ENCODE measurements around the gene TMEM50B.

TMEM50B gene

DNA sequence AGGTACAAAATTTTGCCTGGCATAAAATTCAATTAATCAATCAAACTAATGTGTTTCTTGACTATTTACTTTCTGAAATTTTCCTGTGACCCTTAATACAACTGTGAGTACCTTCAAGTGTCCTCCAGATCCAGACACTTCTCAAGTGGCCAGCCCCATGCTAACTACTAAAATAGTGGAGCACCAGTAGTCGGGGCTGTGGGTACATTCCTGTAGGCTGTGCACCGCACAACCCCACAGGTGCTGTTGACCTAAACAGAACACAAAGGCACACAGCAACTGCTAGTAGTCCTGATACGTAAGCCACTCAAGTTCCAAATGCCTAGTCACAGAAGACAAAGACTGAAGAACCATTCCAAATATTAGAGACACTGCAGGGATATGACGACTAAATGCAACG lies 36.6 kb downstream of the TMEM50B start:
- no peaks in the 10 kb centered on the region for H3K27me3 ChIP-seq (replicated peaks)
- peaks cover 7% of the 10 kb centered on the region for H3K36me3 ChIP-seq (replicated peaks)
- in situ Hi-C loops (cut with HindIII; ENCODE audit: low pct_ligation_motif_present, low sequenced_read_pairs): no loop called here
- H3K27ac ChIP-seq: no peak overlapping the region
- TF ChIP-seq, protein P1, sequence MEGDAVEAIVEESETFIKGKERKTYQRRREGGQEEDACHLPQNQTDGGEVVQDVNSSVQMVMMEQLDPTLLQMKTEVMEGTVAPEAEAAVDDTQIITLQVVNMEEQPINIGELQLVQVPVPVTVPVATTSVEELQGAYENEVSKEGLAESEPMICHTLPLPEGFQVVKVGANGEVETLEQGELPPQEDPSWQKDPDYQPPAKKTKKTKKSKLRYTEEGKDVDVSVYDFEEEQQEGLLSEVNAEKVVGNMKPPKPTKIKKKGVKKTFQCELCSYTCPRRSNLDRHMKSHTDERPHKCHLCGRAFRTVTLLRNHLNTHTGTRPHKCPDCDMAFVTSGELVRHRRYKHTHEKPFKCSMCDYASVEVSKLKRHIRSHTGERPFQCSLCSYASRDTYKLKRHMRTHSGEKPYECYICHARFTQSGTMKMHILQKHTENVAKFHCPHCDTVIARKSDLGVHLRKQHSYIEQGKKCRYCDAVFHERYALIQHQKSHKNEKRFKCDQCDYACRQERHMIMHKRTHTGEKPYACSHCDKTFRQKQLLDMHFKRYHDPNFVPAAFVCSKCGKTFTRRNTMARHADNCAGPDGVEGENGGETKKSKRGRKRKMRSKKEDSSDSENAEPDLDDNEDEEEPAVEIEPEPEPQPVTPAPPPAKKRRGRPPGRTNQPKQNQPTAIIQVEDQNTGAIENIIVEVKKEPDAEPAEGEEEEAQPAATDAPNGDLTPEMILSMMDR (IDR thresholded peaks at IDR 0.05; ENCODE audit: low read depth, low read length, missing control alignments): no peak
- H3K4me3 ChIP-seq (ENCODE audit: low read depth, low read length): no peak overlapping the region
- no peak for DNase-seq

DNA sequence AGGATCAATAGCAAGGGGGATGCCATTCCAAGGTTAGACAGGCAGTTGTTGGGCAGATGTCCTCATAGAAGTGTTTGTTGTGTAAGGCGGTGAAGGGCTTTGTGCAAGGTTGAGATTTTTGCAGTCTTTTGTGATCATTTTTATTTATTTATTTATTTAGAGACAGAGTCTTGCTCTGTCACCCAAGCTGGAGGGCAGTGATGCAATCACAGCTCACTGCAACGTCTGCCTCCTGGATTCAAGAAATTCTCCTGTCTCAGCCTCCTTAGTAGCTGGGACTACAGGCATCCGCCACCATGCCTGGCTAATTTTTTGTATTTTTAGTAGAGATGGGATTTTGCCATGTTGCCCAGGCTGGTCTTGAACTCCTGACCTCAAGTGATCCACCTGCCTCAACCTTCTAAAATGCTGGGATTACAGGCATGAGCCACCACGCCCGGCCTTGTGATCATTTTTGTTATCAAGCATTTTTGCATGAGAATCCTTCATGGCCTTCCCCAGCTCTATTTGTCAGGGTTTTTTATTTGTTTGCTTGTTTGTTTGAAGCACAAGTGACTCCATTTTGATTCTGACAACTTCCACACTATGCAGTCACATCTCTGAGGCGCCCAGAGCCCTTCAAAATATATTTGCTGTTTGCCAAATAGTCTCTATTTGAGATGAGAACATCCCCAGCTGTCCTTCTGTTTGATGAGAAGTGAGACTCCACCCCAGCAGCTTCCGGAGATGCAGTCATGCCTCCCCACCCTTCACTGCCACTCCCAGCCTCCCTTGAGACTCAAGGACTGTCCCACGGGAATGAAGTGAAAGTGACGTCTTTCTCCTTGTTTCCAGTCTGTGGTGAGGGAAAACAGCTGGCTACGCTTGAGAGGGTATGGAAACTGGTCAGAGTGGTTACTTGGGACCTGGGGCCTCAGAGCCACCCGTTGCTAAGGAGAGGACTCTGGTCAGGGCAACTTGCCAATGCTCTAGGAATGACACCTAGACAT lies 38.0 kb downstream of the TMEM50B start:
- Histone ChIP-seq H3K4me3 (ENCODE audit: low read depth, low read length) (no peak overlapping the region), H3K27ac (peak overlapping the region; percentile 64), H3K27me3 (replicated peaks) (no peaks in the 10 kb centered on the region), H3K36me3 (replicated peaks) (peaks cover 19% of the 10 kb centered on the region)
- in situ Hi-C loops (cut with HindIII; ENCODE audit: low pct_ligation_motif_present, low sequenced_read_pairs): no loop called here
- DNase-seq: peak; percentile 90
- TF ChIP-seq, protein P1 (IDR thresholded peaks at IDR 0.05; ENCODE audit: low read depth, low read length, missing control alignments): no peak

- no peak for DNase-seq
- H3K27me3 ChIP-seq (replicated peaks): no peaks in the 10 kb centered on the region
- in situ Hi-C loops (cut with HindIII; ENCODE audit: low pct_ligation_motif_present, low sequenced_read_pairs): no loop called here
- no peak overlapping the region for H3K27ac ChIP-seq
- TF ChIP-seq, protein P1 (IDR thresholded peaks at IDR 0.05; ENCODE audit: low read depth, low read length, missing control alignments): no peak
- H3K4me3 ChIP-seq (ENCODE audit: low read depth, low read length): no peak overlapping the region
- peaks cover 58% of the 10 kb centered on the region for H3K36me3 ChIP-seq (replicated peaks)
These were observed 42.6 kb downstream of the TMEM50B start for GRCh38 chr21:33437140-33437539.

DNA sequence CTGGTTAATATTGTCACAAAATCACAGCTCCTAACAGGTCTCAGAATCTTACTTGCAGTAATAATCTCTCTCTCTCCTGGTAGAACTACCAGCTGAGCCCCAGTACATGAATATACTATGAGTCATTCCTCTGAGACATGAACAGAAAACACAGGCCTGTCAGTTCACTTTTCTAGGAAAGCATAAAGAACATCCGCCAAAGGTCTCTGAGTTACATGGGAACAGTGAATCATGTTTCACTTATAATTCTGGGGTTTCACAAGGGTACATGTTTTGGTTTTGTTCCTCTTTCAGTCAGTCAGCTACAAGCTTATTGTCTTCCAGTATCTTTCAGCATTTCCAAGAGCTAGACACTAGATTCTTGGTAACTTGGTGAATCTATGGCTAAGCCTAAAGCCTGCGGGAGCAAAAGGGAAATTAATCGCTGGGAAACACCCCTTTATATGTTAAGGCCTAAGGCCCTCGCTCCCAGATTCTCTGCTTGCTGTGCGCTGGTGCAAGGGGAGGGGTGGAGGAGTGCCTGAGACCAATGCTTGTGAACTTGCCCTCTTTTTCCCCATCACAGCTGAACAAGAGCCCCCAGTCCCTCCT lies 44.9 kb downstream of the TMEM50B start:
- DNase-seq: peak; percentile 89
- Histone ChIP-seq H3K4me3 (ENCODE audit: low read depth, low read length) (no peak overlapping the region), H3K27ac (peak overlapping the region; percentile 81), H3K36me3 (replicated peaks) (peaks cover 78% of the 10 kb centered on the region), H3K27me3 (replicated peaks) (no peaks in the 10 kb centered on the region)
- TF ChIP-seq, protein P1 (IDR thresholded peaks at IDR 0.05; ENCODE audit: low read depth, low read length, missing control alignments): no peak
- in situ Hi-C loops (cut with HindIII; ENCODE audit: low pct_ligation_motif_present, low sequenced_read_pairs): no loop called here

DNA sequence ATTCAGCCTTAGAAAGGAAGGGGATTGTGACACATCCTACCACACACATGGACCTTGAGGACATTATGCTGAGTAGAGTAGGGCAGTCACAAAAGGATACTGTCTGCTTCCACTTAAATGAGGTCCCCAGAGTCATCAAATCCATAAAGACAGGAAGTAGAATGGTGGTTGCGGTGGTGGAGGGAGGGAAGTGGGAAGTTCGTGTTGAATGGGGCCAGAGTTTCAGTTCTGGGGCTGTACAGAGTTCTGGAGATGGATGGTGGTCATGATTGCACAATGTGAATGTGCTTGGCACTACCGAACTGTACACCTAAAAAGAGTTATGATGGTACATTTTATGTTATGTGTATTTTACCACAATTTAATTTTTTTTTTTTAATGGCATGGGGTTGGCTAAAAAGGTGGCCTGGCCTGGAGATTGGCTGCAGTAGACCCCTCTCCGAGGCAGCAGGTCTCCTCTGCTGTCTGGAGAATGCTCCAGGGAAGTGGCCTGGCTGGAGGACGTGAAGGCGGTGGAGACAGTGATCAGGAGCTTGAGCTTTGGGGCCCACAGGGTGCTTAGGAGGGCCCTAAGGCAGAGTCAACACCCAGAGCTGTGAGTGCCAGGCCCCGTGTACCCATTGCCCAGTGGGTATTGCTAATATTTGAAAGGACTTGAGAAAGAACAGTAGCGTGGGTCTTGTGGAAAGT lies 46.2 kb downstream of the TMEM50B start:
- Histone ChIP-seq H3K27me3 (replicated peaks) (no peaks in the 10 kb centered on the region), H3K4me3 (ENCODE audit: low read depth, low read length) (no peak overlapping the region), H3K27ac (peak overlapping the region; percentile 81), H3K36me3 (replicated peaks) (peaks cover 86% of the 10 kb centered on the region)
- TF ChIP-seq, protein P1 (IDR thresholded peaks at IDR 0.05; ENCODE audit: low read depth, low read length, missing control alignments): no peak
- in situ Hi-C loops (cut with HindIII; ENCODE audit: low pct_ligation_motif_present, low sequenced_read_pairs): no loop called here
- no peak for DNase-seq
